ENCODE results near the gene NAP1L4.

Gene NAP1L4

DNA sequence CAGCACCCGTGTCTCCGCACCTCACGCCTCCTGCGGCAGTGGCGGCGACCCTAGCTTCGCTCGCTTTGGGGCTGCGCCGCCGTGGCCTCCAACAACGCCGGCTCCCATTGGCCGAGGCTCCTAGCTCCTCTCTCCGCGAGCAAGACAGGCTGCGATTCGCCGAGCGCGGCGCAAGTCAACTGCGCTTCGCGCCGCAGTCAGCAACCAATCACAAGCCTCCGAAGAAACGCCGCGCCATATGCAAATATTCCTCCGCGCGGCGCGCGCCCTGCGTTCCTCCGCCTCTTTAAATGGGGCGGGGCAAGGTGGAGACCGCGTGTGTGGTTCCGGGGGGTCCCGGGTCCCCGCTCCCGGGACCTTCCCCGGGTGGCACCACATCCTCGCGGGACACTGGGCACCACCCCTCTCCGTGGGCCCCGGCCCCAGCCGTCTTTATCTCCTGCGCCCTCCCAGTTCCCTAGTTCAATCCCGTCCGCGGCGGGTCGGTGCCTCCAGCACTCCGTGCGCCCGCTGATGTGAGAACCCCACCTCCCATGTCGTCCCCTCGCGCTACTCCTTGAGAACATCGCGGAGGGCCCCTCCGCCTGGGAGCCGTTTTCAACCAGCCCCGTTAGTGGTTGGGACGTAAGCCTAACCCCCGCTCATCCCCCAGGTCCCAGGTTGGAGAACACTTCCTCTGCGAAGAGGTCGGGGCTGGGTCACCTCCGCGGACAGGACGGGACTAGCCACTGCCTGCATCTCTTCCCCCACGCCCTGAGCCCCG is at the start of gene NAP1L4:
NAP1L4 (minus strand) TSS at position 96 of the 763 bp plus-strand sequence. CDS start 13,109 bp downstream, outside the sequence.
- DNase-seq (ENCODE audit: low read depth in 2 of 2), result peak; percentile 86 to 88

DNA sequence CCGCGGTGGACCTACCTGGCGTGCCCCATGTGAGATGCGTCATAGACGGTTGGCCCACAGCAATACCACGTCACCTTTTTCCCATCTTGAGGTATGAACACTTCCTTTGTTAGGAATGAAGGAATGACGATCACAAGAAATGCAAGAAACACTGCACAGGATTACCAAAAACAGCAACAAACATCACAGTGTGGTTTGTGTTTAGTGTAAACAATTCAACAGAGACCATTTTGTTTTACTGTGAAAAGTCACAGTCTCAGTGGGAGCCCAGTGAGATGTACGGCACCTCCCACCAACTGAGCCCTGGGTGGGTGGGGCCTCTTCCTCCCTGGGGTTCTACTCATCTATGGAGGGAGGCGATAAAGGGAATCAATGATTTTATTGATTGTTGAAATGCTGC is 48.8 kb upstream of the NAP1L4 start:
- DNase-seq (ENCODE audit: low read depth in 2 of 2), result no peak

GRCh38 chr11:3037945-3038271 is 45.8 kb upstream of the NAP1L4 start:
- no peak for DNase-seq (ENCODE audit: low read depth in 2 of 2)

DNA sequence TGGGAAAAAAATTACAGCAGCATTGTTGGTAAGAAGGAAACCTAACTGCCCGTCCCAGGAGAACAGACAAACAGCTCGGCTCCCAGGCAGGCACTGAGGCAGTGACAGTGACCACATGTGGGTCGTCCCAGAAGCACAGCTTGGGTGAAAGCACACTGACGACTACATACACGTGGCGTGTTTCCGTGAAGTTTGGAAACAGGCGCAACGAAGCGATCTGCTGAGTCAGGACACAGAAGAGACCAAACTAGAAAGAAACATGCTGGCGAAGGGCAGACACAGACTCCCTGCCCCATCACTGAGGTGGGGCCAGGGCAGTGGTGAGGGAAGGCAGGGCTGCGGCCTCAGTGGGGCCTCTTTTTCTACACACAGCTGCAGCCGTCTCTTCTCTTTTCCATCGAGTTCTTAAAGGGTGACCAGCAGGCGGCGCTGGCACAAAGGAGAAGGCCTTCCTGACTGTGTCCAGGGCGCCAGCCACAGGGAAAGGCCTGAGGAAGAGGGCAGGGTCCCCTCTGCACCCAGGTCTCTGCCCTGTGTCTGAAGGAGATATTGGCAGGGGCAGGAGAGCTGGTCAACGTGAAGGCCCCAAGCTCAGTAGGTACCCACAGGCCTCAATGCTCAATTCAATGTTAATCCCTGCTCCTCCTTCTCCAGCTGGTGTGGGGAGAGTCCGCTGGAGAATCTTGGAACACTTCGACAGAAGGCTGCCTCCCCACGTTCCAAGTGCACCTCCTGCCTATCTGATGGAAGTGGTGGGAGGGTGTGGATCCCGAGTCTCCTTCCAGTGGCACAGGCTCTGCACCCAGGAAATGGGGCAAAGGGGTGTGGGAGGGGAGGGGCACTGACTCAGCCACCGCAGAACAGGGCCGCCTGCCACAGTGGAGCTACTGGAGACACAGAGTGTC is 45.2 kb upstream of the NAP1L4 start:
- no peak for DNase-seq (ENCODE audit: low read depth in 2 of 2)

- no peak for DNase-seq (ENCODE audit: low read depth in 2 of 2)
These were observed 44.3 kb upstream of the NAP1L4 start for GRCh38 chr11:3036419-3036818.

DNA sequence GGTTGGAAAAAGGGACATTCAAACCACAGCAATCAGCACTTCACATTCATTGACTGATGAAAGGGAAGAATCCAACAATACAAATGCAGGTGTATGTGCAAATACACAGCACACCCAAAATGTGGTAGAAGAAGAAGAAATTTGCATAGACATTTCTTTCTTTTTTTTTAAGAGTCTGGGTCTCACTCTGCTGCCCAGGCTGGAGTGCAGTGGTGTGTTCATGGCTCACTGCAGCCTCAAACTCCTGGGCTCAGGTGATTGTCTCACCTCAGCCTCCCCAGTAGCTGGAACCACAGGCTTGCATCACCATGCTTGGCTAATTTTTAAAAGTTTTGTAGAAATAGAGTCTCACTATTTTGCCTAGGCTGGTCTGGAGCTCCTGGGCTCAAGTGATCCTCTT is 43.2 kb upstream of the NAP1L4 start:
- DNase-seq (ENCODE audit: low read depth in 2 of 2), result no peak

DNA sequence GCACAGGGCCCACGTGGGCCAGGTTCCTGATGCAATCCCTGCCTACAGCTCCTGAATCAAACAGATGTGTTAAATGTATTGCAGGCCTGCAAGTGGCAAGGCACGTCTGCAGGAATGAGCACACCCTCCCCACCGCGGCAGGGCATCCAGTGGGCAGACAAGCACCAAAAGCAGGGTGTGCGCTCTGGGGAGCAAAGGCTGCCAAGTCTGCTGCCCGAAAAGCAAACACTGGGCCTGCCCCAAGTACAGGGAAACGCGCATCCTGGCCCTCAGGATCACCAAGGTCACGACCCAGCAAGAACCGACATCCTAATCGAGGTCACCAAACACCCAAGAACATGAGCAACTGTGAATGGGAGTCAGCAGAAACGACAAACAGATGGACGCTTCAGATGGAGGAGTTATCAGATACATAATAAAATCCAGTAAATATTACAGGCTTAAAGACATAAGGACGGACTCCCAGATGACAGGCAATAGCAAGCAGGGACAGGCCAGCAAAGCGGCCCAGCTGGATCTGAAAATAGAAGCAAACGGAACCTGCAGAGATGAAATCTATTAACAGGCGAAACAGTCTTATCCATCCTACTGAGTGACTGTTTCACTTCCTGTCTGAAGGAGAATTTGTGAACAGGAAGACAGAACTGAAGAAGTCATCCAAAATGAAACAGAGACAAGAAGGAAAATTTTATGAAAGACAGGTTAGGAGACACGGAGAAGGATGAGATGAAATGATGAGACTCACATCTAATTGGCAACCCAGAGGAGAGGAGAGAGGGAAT is 38.4 kb upstream of the NAP1L4 start:
- no peak for DNase-seq (ENCODE audit: low read depth in 2 of 2)

DNA sequence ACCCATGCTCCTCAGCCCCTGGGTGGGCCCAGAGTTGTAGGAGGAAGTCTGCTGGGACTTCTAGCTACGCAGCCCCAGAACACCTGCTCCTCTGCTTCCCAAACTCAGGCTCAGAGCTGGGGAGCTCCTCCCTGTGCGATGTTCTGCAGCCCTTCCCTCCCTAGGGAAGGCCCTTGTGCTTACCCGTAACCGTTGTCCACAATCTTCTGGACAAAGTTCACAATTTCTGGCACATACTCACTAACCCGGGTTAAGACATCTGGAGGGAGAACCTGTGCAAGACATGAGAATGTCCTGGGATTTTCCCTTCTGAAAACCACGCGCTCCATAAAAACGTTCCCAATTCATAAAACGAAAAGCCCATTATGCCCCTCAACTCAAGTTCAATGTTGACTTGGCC is 36.7 kb upstream of the NAP1L4 start:
- DNase-seq (ENCODE audit: low read depth in 2 of 2), result no peak

- DNase-seq (ENCODE audit: low read depth in 2 of 2), result no peak
These were observed 34.7 kb upstream of the NAP1L4 start for GRCh38 chr11:3026803-3027202.

GRCh38 chr11:3022982-3023381 is 30.9 kb upstream of the NAP1L4 start:
- DNase-seq (ENCODE audit: low read depth in 2 of 2), result no peak

DNA sequence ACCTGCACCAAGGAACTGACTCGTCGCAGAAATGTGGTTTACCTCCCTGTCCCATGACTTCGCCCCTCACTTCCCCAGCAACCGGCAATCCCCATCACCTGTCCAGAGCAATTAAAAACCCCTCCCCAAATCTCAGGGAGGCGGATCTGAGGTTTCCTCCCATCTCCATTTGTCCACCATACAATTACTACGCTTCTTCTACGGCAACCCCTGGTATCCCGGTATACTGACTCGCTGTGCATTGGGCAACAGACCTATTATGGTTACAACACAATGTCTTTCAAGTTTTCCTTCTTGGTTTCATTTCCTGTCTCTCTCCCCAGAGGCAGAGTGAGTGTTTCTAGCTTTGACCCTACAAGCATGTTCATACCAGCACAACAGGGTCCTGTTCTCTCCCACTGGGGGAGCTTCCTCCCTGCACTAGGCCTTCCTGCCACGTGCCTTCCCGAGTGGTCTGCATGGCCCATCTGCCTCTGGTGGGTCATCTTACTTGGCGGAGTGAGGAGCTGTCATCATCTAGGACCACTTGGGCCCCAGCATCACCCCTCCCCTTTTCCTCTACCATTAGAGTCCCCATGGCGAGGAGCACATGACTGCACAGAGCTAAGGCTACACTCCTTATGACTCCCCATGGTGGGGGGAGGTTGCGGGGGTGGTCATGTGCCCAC is 30.3 kb upstream of the NAP1L4 start:
- no peak for DNase-seq (ENCODE audit: low read depth in 2 of 2)

DNA sequence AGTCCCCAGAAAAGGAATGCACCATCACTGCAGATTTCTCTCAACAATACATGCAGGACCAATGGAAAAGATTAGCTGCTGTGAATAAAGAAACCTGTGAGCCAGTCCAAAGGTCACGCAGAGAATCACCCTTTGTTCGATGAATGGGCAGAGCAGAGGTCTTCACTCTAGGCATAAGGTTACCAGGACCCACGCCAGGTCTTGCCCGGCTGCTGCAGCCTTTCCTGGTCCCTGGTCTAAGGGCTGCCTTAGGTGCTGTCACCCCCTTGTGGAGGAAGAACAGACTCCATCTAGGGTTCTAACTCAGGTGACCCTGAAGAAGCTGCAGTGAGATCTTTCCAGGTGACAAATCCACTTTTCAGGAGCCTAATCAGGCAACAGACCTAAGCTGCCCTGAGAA is 29.0 kb upstream of the NAP1L4 start:
- no peak for DNase-seq (ENCODE audit: low read depth in 2 of 2)

GRCh38 chr11:3020011-3020410 is 27.9 kb upstream of the NAP1L4 start:
- no peak for DNase-seq (ENCODE audit: low read depth in 2 of 2)

DNA sequence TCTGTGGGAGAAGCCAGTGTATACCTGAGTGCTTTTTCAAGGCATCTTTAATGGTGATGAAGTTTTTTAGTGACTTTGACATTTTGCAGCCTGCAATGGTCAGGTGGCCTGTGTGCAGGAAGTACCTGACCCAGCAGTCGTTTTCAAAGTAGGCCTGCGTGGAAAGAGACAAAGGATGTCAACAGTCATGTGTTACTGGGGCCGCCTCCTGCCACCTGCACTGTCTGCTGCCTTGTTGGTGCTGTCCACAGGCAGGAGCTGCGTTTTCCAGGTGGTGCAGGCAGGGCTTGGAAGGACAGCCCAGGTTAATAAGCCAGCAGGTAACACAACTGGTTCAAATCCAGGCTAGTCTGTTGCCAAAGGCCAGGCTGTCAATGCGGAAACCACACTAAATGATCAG is 26.5 kb upstream of the NAP1L4 start:
- DNase-seq (ENCODE audit: low read depth in 2 of 2), result no peak

GRCh38 chr11:3016861-3017260 is 24.7 kb upstream of the NAP1L4 start:
- DNase-seq (ENCODE audit: low read depth in 2 of 2), result no peak

GRCh38 chr11:3015796-3016195 is 23.7 kb upstream of the NAP1L4 start:
- DNase-seq (ENCODE audit: low read depth in 2 of 2), result no peak

DNA sequence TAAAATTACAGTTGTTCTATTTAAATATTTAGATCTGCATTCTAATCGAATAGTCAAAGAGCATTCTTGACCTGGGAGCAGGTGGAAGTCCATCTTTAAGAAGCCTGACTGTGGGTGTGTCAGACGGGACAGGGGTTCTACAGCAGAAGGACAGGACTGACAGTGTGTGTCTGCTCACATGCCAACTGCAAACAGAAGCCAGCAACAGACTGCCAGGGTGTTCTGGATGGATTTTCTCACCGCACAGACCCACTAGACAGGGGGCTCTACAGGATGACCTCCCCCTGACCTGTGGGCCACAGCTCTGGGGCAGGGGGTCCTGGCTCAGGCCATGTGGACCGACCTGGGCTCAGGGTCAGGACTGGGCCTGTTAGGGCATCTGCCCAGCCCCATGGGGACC is 22.8 kb upstream of the NAP1L4 start:
- no peak for DNase-seq (ENCODE audit: low read depth in 2 of 2)

DNA sequence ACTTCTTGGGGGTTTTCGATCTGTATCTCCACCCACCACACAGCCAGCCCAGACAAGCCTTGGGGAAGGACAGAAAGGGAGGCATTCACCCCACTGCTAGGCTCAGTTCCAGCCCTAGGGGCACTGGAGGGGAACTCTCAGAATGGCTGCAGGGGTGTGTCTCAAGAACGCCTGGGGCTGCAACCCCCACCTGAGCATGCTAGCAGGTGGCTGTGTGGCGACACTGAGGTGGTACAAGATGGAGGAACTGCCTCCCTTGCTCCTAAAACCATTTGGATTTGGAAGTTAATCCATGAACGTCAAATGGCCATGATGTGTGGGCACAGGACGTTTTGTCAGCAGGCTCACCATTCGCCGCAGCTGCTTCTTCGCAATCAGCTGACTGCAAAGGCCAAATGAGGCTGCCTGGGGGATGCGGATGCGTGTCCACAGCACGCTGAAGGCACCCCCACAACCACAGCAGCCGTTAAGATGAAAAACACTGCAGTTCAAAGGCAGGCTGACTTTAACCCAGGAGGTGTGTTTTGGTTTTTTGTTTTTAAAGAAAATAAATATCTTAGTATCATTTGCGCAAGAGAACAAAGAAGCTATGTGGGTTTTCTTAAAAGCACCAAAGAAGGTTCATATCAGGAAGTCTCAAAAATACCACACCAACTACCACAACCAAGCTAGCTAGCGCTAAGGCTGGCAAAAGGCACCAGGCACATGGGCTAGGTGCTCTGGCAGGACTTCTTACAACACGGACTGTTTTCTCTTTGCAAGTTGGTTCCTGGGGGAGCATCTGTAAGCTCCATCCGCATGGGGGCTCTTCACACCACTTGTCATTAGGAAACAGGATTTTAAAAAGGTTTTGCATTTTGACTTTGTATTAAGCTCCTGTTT is 22.2 kb upstream of the NAP1L4 start:
- no peak for DNase-seq (ENCODE audit: low read depth in 2 of 2)

DNA sequence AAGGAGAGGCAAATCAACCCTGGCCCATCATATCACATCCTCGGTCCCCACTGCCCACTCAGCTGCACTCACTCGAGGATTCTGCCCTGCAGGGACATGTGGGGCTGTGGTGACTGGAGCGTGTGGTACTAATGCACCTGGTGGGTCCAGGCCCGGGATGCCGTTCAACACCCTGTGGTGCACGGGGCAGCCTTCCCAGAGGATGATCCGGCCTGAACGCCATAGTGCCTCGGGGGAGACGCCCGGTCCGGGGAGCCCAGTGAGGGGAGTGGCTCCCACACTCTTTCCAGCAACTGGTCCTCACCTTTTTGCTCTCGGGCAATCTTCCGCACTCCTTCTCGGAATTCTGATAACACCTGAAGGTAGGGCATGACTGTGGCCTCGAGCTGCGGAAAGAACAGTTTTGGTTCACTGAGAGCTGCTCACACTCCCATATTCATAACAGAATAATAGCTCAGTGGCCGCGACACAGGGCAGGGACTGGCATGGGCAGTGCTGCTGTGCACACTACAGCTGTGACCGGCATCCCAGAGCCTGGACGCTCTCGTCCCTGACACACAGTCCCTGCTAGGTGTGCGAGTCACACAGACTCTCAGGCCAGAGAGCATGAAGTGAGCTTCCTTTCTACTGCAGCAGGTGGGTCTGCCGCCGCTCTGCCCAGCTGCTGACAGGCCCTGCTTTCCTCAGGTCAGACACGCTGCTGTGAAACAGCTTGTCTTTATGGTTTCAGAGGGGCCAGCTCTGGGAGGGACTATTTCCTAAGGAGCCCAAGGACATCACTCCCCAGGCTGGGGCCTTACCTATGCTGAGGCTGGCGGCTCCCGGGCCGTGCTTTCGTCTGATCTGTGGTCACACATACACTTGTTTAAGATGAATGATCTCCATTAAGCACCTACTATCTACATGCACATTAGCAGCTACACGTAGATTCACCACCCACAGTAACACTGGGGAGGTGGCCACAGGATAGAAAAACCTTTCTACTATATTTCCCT is 20.1 kb upstream of the NAP1L4 start:
- no peak for DNase-seq (ENCODE audit: low read depth in 2 of 2)
